Stimulated activated CD4-positive, alpha-beta T cell treated with anti-CD3 and anti-CD28 coated beads, TNF-alpha, amount 100 ng/mL, for 4 hours (primary cell): ENCODE data around the gene PVALEF.

Source experiments
- DNase-seq, 3 experiments: peaks; one replicate each; pipeline ENCODE4 v3.0.0-alpha.2; 2020; ENCODE audit warnings: low read depth in 3 of 3

The PVALEF gene

DNA sequence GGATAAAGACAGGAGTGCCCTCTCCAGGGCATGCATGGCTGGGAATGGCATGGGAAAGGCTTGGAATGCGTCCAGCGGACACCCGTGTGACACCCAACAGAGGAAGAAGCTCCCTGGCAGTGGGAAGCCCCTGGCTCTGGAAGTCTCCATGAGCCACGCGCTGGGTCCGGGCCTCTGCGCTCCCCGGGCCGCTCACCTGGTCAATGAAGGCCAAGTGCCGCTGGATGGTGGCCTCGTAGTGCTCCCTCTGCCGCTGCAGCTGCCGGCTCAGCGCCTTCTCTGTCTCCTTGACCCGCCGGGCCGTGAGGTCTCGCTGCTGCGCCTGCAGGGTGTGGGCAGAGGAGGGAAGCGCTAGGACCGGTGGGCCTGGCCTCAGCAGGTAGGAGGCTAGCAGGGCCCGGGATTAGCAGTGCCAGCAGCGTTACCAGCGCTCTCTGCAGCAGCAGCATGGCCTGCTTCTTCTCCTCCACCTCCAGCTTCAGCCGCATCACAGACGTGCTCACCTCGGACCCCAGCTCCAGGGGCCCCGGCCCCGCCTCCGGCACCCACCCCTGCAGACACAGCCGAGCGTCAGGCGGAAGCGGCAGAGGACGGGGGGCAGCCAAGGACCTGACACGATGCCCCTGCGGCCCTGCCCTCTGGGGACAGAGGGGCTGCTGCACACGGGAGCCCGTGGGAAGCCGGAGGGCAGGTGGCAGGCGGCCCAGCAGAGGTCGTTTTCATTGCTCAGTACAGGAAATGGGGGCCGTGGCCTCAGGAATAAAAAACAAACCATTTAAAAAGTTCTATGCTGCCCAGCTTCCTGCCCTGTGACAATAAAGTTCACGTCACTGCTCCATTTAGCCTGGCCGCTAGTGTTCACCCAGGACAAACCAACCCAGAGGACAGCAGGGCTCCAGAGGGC, 31.4 kb downstream of the PVALEF start:
- DNase-seq = no peak

DNA sequence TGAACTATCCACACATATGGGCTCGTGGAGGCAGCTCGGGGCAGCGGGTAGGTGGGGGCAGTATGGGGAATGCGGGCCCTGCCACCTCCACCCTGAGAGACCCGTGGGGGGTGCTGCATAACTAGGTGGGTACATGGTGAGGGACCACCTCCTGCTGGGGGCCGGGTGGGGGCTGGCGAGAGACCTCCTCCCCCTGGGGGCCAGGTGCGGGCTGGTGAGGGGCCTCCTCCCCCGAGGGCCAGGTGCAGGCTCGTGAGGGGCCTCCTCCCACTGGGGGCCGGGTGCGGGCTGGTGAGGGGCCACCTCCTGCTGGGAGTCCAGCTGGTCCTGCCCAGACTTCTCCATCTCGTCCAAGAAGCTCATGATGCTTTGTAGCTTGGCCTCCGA, 32.1 kb downstream of the PVALEF start:
- DNase-seq = no peak

DNA sequence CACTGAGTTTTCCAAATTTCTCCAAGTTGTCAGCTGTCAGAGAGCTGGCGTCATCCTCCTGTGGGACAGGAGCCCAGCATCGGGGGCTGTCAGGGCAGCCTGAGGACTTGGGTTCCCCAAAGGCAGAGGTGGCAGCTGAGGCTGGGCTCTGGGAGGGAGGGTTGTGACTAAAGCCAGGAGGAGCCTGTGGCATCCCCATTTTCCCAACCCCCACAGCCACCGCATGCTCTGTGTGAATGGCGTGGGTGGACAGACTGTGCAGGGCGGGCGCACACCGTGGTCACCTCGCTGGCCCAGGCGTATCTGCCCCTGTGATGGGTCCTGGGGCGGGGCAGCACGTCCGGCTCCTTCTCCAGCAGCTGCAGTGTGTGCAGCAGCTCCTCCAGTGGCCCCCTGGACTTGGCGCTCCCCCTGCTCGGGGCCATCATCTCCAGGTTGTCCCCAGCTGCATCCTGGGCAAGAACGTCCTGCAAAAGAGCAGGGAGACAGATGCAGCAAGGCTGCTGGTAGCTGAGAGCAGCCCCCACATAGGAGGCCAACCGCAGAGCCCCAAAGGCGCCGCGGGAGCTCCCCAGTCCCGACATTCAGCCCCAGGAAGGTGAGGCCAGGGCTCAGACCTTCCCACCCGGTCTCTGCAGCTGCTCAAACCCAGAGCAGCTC, 32.7 kb downstream of the PVALEF start:
- DNase-seq = no peak

DNA sequence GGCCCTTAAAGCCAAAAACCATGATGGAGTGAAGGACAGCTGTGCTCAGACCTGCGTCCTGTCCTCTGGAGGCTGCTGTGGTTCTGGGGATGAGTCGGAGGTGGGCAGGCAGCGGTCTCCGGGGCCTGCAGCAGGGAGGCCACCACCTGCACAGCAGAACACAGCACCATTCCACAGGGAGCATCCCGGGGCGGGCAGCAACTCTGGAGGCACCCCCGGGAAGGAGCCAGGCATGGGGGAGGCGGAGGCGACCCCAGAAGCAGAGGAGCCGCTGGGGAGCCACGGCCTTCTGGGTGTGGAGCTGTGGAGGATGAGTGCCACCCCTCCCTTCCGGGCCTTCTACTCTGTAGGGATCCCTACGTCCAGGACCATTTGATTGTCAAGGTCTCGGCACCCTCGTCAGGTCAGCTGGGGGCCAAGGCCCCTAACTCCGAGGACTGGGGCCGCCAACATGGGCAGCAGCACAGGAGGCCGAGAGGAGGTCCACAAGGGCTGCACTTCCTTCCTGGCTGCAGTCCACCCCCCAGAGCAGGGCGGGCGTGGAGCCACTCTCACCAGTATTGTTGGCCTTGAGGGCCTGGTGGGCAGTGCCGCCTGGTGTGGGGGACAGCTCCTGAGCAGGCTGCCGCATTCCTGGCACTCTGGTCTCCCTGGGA, 33.6 kb downstream of the PVALEF start:
- no peak for DNase-seq

DNA sequence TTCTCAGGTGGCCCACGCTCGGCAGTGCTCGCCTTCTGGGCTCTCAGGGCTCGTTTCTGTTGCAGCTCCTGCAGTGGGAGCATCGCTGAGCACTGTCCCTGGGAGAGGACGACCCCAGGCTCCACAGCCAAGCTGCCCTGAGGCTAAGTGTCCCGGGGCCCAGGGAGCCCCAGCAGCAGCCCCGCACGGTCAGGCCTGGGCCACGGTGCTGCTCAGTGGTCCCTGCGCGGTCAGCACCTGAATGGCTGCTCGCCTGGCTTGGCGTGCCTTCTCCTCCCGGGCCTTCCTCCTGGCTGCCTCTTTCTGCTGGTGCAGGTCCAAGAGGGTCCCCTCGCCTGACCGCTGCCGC, 34.1 kb downstream of the PVALEF start:
- DNase-seq = no peak

DNA sequence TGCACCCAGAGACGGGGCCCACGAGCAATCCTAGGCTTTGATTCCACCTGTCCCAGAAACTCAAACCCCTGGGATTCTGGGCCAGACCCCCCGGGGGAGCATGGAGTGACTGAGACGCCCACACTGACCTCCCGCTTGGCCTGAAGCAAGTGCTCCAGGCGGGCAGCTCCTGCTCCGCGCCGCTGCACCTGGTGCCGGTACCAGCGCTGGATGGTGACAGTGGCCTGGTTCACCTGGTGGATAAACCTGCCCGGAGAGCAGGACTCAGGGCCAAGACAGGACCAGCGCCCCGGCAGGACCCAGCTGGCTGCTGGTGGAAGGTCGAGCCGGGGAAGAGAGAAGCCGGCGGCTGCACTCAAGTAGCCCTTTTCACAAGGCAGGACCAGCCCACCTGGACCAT, 34.9 kb downstream of the PVALEF start:
- DNase-seq = no peak

DNA sequence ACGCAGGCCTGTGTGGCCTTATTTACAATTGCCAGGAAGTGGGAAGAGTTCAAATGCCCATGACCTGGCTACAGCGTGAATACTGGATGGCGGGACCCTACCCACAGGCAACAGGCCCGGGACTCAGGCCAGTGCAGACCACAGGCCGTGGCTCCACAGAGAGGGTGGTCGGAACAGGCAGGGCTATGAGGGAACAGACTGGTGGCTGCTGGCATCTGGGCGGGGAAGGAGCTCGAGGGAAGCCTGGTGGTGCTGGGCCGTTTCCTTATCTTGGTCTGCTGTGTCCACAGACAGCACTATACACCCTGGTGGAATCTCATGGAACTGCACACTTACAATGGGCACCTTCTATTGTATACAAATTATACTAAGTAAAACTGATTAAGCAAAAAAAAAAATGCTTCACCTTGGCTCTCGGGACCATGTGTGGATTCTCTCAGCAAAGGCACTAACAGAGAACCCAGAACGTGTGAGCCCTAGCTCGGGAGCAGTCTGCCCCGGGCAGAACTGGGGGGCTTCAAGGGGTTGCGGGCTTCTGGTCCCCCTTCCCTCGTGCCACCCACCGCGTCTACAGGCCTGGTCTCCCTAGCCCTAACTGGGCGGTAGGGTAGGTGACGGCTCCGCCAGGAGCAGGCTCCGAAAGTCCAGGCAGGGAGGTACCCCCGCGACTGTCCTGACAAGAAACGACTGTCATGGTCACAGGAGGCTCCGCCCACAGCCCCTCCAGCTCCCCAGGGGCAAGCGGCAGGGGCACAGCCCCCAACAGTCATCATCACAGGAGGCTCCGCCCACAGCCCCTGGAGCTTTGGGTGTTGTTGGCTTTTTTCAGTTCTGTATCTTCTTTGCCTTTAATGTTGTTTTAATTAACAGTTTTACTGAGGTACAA, 35.6 kb downstream of the PVALEF start:
- no peak for DNase-seq

DNA sequence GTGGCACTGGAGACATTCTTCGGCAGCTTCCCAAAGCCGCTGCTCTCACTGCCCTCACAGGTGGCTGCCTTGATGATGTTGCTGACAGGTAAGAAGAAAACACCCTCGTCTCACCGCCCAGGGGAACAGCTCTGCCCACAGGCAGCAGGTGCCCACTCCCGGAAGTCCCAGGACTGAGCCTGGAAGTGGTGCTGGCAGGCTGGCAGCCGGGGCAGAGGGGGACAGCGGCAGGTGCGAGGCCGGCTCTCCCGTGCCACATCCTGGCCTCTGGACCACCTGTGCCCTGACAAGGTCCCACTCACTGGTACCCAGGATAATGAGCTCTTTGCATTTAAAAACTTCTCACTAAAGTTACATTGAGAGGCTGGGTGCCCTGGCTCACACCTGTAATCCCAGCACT, 37.0 kb downstream of the PVALEF start:
- no peak for DNase-seq

DNA sequence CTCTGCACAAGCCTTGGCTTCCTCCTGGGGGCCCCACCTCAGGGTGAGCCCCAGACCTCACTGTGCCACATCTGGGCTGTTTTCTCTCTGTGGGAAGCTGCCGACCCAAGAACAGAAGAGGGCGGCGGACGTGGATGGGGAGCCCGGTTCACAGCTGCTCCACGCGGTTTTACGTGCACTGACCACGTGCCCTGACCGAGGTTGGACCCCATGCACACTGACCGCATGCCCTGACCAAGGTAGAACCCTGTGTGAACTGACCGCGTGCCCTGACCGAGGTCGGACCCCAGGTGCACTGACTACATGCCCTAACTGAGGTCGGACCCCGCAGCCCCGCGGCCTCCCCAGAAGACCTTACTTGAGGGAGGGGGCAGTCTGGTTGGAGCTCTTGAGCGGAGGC, 37.8 kb downstream of the PVALEF start:
- DNase-seq = no peak

DNA sequence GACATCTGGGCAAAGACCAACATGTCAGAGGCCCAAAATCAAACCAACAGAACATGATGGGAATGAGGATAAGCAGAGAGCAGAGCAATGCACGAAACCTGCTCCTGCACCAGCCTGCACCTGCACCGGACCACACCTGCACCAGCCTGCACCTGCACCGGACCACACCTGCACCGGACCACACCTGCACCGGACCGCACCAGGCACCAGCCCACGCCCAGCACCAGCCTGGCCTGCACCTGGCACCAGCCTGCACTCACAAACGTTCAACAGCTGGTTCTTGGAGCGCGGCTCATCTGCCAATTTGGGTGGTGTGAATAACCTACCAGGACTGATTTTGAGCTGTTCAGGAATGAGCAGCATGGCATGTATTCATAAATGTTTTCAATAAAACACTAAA, 39.3 kb downstream of the PVALEF start:
- DNase-seq = no peak

DNA sequence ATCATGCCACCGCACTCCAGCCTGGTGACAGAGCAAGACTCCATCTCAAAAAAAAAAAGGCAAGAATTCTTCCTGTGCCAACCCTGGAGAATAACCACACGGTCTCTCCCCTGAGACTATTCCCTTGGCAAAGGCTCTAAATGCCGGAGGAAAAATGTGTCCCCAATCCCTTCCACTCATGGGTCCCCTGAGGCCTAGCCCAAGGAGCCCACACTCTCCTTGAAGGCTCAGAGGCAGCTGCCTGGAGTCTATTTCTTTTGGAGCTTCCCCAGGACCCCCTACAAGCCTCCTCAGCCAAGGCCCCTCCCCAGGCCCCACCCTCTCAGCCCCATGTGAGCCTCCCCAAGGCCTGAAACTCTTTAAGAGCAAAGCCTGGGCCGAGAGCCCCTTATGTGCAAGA, 40.9 kb downstream of the PVALEF start:
- no peak for DNase-seq

DNA sequence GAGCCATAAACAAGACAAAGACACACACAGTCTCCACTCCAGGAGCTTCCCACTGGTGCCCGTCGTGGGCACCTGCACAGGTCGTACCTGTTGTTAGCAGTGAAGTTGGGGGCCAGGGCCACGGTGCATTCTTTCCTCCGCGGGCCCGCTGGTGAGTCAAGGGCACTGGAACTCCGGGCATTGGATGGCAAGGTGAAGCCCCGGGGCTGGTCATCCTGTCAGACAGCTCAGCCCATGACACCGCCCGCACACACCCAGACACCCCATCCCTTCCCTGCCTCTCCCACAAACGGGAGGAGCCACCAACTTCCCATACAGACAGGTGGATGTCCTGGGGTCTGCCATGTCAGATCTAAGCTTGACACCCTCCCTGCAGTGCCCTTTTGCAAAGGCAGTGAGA, 41.4 kb downstream of the PVALEF start:
- no peak for DNase-seq

DNA sequence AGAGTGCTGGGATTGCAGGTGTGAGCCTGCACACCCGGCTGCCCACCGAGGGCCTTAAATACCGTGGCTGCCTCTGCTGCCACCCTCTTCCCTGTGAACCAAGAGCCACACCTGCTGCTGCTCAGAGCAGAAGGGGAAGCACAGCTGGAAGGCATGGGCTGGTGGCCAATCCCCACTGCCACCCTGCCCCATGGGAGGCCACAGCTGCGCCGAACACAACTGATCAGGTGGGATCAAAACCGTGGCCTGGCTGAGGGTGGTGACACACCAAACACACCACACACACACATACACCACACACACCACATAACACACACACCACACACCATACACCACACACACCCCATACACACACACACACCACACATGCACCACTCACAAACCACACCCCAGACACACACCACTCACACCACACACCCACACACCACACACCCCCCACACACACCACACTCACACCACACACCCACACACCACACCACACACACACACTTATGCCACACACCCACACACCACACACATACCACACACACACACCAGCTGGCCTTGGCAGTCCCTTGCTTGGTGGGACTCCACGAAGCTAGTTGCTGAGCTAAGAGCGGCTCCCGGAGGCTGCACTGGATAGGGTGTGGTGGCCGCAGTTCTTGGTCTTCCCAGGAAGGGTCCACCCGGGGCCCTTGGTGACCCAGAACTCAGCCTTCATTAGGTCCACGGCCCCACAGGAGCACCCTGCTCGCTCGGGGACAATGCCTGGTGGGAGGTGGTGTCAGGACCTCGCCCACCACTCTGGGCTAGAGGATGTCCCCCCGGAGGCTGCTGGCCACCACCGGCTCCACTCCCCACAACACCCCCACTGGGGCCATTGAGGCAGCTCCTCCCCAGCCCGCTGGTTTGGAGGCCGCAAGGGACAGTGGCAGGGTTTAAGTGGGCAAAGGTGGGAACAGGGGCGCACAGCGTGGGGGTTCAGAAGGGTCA, 42.6 kb downstream of the PVALEF start:
- DNase-seq = no peak

DNA sequence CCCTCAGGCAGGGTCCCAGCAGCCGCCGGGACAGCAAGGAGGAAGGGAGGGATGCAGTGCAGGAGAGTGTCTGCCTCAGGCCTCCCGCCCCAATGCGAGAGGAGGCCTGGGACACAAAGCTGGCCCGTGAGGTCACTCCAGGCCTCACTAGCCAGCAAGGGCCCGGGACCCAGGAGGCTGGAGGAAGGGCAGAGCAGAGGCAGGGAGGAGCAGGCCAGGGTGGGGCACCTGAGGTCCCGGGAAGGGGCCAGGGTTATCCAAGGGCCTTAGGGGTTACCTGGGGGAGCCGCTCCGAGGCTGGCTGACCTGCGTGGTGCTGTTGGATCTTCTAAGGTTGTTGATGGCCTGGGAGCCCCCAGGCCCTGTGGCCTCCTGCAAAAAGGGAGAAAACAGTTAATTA, 43.3 kb downstream of the PVALEF start:
- no peak for DNase-seq

DNA sequence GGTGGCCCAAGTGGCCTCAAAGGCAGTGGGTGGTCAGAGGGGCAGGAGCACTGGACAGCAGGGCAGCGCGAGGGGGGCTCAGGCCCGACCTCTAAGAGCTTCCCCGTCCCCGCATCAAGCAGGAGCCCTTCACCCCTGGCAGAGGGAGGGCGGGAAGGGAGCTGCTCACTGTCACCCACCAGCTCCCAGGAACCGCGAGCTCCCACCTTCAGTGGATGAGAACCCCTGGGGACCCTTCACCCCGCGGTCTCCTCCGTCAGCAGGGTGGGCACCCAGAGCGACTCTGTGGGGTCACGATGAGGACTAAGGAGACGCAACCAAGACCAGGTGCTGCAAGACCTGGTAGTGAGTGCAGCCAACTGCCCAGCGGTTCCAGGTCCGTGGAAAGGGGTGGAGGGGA, 43.8 kb downstream of the PVALEF start:
- DNase-seq = no peak

DNA sequence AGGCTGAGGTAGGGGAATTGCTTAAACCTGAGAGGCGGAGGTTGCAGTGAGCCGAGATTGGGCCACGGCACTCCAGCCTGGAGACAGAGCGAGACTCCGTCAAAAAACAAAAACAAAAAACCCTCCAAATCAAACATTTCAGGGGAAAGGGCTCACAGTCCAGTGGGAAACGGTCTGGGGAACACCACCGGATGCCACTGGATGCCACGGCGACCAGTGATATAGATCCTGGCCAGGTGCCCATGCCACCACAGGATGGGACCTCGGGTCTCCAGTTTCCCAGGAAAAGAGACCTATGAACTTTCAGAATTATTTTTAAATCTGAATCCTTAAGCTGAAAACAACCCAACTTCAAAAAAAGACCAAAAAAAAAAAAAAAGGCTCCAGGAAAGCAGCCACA, 45.2 kb downstream of the PVALEF start:
- DNase-seq = no peak

DNA sequence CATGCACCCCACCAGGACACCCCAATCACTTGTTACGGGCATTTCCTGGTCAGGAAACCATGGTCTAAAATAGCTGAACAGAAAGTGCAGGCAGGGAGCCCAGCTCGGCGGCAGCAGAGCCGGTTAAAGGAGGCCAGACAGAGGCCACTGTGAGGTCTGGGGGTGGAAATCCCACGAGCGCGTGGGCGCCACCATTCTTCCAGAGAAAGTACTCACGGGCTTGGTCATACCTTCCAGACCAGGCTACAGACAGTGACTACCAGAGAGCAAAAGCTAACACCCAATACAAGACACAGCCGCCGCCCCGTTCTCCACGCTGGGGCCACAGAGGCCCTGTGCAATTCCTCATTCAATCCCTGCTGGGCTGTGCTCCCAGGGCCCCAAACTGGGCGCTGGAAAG, 45.6 kb downstream of the PVALEF start:
- no peak for DNase-seq

DNA sequence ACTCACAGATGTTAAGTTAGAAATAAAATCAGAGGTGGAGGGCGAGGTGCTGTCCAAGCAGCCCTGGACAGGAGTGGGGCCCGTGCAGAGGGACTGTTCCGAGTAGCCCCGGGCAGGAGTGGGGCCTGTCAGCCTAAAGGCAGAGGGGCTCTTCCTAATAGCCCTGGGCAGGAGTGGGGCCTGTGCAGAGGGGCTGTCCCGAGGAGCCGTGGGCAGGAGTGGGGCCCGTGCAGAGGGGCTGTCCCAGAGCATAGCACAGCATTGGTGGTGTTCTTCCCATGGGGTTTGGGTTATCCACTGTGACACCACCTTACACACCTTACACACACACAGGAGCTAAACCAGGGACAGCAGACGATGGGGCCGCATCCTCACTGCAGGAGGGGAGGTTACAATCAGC, 47.1 kb downstream of the PVALEF start:
- DNase-seq = no peak

DNA sequence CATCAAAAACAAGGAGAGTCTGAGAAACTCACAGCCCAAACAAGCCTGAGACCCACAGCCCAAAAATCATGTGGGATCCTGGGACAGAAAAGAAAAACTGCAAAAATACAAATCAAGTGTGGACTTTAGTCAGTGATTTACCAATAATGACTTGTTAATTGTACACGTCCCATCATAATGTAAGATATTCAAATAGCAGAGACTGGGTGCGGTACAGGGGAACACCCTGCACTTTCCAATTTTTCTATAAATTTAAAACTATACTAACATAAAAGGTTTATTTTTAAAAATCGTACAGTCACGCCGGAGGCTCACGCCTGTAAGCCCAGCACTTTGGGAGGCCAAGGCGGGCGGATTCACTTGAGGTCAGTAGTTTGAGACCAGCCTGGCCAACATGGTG, 48.7 kb downstream of the PVALEF start:
- no peak for DNase-seq

DNA sequence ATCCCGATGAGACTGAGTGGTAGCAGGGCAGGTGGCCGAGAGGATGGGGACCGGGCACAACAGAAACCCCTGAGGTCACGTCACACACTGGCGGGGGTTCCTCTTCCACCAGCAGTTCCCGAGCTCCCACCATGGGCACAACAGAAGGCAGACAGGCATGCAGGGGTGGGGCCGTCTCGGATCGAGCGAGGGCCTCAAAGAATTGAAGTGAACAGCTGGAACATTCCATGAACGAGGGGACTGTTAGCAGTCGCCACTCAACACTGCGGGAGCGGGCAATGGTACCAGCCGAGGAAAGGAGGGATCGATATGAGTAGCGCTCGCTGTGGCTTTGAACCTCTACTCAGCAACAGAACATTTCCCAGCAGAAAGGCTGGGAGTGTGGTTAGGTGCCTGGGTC, 52.2 kb downstream of the PVALEF start:
- DNase-seq = no peak

DNA sequence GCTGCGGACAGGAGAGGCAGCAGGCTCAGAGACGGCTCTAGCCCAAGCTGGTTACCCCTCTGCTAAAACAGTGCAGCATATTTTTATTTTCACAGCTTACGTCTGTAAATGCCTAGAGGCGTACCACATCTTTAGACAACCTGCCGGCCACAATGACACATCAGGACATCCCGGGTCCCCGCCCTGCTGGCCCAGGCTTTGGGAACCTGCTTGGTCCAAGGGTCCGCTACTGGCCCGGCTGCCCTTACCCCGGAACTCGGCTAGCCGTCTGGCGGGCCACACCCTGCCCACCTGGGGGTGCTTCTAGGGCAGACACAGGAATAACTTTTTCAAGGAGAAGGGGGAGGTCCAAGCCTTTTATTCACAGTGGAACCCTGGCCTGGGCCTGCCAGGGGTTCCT, 53.2 kb downstream of the PVALEF start:
- no peak for DNase-seq
